ENCODE results near the gene TRIM36.

The TRIM36 gene, protein sequence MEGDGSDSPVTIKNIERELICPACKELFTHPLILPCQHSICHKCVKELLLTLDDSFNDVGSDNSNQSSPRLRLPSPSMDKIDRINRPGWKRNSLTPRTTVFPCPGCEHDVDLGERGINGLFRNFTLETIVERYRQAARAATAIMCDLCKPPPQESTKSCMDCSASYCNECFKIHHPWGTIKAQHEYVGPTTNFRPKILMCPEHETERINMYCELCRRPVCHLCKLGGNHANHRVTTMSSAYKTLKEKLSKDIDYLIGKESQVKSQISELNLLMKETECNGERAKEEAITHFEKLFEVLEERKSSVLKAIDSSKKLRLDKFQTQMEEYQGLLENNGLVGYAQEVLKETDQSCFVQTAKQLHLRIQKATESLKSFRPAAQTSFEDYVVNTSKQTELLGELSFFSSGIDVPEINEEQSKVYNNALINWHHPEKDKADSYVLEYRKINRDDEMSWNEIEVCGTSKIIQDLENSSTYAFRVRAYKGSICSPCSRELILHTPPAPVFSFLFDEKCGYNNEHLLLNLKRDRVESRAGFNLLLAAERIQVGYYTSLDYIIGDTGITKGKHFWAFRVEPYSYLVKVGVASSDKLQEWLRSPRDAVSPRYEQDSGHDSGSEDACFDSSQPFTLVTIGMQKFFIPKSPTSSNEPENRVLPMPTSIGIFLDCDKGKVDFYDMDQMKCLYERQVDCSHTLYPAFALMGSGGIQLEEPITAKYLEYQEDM

DNA sequence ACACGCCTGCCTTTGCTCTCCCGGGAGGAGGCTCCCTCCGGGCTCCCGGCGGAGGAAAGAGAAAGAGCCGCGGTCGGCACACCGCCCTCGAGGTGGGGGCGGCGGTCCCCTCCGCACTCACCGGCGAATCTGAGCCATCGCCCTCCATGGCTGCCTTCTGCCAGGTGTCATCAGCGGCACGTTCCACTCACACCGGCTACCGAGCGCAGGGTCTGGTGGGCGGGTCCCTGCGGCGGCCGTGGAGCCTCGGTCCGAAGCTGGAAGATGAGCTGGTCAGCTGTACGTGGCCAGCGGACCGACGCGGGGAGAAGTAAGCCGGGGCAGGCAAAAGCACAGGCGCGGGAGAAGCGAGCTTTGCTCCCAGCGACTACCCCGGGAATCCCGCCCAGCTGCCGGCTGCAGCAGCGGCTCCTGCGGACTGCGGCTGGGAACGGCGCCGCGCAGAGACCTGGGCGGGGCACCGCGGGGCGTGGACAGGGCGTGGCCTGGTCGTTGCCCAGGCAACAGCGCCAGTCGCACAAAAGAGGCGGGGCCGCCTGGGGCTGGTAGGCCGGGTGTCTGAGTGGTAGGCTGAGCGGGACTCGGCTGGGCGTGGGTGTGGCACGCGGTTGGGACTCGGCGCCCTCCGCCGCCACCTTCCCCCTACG, at the start of gene TRIM36:
Gene TRIM36 (minus strand): TSS at position 422 of the 647 bp plus-strand sequence. CDS start 274 bp downstream, at position 148.
- peak; percentile 94 for DNase-seq

DNA sequence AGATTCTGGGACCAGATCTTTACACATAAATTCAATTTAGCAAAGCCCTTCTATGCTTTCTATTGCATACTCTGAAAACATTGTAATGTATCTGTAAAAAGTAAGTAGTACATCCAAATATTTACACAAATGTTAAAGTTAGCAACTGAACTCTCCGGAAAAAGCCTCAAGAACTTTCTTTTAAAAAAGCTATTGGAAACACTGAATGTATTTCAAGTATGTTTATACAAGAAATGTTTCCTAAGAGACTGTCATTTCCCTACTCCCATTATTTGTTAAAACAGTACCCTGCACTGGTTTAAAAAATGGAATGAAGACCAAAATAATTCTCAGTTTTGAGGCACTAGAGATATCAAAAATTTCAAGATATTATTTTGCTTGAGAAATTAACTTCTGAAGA, 44.8 kb upstream of the TRIM36 start:
- DNase-seq: no peak

DNA sequence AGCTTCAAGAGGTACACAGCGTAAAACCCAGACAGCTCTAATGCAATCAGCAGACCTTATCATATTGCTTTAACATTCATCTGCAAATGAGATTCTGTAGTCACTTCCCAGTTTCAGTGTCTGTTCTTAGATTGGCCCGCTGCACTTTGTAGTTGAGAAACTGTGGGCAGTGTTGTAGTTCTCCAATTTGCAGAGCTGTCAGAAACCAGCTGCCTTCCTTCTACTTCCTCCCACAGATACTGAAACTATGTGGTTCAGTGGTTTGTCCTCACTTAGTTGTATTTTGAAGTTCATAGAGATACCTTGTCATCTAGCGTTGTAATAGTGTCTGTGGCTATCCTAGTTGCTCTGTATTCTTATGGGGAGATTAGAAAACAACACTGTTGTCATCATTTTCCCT, 39.6 kb upstream of the TRIM36 start:
- DNase-seq: peak; percentile 91

DNA sequence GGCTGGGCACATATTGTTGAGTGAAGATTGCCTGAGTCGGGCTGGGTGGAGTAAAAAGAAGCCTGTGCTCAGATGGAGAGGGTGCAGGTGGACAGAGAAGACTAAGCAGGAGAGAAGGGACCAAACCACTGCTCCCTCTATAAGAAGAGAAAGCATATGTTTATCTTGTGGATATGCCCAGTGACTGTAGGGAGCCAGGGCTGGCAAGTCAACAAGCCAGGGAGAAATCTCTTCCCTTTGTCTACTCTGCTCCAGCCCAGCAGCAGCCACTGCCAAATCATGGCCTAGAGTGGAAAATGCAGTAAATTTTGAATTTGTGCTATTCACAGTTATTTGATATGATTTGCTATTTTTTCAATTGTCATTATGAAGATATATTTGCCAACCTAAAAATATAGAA, 33.2 kb upstream of the TRIM36 start:
- no peak for DNase-seq

DNA sequence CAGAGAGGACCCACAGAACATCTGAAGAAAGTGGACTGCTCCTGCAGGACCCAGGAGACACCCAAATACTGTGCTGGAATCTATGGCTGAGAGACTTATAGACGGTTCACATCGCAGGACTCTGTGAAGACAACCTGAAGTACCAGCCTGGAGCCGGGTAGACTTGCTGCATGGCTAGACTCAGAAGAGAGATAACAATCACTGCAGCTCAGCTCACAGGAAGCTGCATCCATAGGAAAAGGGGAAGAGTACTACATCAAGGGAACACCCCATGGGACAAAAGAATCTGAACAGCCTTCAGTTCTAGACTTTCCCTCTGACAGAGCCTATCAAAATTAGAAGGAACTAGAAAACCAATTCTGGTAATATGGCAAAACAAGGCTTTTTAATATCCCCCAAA, 26.5 kb upstream of the TRIM36 start:
- DNase-seq: no peak

DNA sequence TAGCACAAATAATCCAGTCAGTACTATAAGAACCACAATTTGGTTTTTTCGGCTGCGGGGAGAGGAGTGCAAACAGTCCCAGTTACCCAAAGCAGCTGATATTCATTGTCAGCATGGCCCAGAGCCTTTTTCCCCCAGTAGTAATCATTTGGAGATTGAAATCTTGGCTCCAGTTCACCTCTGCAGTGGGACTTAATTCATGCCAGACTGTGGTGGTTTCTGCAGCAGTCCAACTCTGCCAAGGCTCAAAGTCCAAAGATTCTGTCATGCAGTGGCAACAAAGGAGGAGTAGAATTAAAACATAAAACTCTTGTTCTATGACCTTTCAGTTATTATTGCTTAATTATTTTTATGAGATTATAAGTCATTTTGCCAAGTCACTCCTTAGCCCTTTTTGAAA, 25.0 kb upstream of the TRIM36 start:
- DNase-seq: no peak

DNA sequence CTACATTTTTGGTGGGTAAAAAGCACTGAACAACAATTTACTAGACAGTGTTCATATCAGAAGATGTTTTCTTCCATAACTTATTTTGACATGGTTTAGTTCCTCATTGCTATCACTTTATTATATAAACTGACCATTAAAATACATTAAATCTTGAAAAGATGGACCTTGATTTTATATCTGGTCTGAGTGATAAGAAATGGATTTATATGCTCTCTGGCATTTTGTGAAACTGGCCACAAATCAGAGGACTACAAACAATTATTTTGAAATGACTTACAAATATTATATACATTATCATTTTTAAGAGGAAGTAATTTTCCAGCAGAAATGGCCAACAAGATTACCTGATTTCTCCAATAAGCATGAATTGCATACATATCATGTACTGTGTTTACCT, 23.6 kb upstream of the TRIM36 start:
- no peak for DNase-seq

DNA sequence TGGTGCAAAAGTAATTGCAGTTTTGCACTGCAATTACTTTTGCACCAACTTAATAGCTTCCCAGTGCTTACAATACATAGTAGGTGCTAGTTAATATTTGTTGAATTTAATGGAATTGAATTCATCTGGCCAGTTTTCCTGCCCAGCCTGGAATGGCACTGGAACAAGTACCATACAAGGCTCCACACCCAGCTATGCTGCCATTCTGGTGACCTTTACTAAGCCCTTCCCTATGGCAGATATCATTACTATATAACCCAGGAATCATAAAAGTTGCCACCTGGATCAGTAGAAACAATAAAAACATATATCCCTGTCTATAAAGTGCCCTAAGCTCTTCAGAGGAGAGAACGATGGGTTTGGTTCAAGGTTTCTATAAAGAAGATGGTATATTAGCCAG, 22.4 kb upstream of the TRIM36 start:
- no peak for DNase-seq

DNA sequence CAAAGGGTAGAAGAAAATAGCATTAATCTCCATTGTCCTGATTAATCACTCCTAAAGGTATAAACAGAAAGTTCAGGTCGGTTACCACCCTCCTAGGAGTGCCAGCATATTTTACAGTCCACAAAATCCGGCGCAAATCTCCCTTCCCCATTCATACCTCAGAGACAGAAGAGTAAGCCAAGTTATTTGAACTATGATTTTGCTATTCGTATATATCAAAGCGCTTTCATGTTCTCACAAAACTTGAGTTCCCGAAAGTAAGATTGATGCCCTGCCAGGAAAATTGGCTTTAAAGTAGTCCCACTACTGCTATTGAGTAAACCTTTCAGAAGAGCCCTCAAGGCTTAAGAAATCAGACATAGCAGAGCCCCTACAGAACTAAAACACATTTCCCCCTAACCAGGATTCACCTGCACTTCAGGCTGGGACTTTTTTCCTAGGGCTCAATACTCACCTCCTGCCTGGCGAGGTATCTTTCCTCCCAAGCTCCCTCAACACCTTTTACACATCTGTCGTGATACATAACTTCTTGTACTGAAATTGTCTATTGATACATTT, 21.8 kb upstream of the TRIM36 start:
- no peak for DNase-seq

DNA sequence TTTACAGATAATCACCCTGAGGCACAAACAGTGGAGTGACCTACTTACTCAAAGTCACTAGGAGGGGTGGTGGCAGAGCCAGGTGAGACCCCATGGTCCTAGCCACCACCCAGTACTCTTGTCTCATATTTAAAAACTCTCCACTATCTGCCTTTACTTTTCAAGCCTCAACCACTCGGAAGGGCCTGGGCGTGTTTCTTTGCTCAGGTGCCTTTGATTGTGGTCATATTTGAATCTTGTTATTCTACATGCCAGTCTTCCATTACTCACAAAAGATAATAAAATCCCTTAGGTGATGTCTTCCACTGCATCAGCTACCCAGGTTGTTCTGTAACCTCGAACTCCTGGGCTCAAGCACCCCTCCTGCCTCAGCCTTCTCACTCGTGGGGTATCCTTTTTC, 20.7 kb upstream of the TRIM36 start:
- DNase-seq: no peak

DNA sequence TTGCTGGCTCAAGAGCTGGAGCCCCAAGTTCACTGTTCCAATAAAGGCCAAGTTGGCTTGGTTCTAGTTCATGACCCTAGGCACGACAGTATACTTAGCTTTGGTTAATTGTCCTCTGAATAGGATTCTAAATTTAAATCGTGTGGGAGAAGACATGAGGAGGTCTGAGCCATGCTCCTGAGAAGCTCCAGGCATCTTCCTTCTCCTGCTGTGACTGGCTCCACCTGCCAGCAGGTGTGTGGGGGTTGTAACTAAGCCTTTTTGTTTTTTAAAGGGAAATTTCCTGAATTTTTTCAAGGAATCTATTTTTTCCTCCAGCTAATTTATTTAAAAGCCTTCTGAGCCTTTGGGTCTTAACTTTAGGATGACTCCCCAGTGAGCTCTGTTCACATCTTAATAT, 20.2 kb upstream of the TRIM36 start:
- DNase-seq: no peak

DNA sequence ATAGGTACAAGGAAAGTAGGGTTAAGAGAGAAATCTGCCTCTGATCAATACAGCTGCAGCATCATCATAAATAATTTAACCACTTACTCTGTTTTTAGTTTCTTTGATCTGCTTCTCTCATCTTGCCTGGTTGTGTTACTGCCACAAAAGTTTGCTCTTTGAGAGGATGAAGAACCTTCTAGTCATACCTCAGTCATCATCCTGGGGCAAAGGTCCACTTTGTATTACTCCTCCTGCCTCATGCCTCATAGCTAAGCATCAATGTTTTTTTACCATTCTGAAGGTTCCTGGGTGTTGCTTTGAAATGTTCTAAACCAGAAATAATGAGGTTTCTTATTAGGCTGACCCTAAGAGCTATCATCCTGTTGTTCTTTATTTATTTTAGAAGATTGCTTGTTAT, 17.1 kb upstream of the TRIM36 start:
- no peak for DNase-seq

DNA sequence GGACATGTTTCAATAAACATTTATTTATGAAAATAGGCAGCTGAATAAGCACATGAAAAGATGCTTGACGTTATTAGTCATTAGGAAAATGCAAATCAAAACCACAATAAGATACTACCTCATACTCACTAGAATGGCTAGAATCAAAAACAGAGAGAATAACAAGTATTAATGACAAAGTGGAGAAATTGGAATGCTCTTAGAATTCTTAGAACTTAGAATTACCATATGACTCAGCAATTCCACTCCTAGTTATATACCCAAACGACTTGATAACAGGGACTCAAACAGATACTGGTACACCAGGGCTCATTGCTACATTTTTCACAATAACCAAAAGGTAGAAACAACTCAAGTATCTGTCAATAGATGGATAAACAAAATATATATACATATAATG, 15.1 kb upstream of the TRIM36 start:
- DNase-seq: no peak

DNA sequence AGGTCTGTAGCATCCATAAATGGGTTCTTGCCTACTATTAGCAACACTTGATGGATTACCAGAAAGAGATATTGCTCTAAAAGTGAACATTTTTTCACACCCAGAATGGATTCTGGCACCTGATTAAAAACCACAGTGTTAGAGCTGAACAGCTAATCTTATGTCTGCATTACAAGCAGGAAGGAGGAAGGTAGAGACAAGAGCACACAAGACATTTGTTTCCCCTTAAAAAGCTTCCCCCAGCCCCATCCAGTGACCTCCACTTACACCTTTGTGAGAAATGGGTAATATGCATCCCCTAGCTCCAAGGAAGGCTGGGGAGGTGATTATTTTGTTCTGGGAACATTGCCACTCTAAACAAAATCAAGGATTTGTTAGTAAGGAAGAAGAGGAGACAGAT, 12.0 kb upstream of the TRIM36 start:
- no peak for DNase-seq

DNA sequence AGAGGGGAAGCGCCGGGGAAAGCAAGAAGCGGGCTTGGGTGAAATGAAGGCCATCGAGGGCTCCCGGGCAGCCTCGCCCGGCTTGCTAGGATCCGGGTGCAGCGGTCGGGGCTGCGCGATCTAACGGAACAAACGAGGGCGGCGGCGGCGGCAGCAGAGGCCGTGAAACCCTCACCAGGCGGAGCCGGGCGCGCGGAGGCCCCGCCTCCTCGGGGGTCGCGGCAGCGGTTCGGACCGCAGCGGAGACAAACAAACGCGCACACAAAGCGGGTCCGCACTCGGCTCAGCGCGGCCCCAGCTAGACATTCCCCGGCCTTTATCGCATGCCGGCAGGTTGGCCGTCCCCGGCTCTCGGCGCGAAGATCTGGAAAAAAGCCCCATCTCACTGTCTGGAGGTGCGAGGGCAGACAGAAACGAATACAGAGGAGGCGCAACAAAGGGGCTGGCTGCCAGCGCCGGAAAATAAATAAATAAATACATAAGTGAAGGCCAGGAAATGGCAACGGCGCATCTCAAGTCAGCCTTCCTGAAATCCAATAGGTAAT, 10.5 kb upstream of the TRIM36 start:
- peak; percentile 12 for DNase-seq

DNA sequence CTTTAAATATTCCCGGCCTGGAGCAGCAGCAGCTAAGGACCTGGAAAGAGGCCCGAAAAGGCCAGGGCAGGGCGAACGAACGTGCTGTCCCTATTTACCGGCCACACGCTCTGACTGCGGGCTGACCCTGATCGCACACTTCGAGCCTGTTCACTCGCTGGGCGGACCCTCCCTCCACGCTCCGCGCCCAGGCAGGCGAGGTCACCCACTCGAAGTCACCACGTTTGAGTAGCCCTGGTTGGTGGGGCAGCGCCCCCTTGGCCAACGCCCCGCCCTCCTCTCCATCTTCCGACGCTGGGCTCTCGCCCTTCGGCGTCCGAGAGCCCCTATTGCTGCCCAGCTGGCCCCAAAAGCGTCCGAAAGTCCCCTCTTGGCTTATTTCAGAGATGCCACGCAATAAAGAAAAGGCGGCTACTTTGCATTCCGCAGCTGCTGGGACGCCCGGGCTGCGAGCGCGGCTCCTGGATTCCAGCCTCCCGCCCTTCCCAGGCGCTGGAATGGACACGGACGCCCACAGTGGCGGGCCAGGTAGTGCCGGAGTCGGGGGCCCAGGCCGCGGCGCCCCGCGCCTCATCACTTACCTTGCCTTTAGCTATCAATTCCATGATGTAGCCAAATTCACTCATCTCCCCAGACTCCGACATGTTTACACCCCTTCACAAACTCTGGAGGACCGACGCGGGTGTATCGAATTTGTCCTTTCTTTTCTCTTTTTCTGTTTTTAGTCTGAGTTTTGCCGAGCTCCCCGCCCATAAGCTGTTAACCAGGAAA, 9.9 kb upstream of the TRIM36 start:
- DNase-seq: no peak

DNA sequence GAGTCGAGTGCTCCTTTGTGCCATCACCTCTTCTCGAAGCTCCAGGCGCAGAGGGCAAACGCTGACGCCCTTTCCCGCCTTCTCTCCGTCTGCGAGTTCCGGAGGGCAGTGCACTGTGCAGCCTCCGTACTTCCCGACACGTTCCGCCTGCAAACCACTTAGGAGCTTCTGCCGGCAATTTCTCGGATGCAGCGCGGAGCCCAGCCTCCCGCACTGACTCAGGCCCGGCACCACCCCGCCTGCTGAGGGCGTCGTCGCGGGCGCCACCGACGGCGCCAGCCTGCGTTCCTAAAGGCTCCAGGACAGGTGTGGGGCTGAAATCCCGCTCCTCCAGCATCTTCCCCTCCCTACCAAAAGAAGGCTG, 9.3 kb upstream of the TRIM36 start:
- DNase-seq: no peak

DNA sequence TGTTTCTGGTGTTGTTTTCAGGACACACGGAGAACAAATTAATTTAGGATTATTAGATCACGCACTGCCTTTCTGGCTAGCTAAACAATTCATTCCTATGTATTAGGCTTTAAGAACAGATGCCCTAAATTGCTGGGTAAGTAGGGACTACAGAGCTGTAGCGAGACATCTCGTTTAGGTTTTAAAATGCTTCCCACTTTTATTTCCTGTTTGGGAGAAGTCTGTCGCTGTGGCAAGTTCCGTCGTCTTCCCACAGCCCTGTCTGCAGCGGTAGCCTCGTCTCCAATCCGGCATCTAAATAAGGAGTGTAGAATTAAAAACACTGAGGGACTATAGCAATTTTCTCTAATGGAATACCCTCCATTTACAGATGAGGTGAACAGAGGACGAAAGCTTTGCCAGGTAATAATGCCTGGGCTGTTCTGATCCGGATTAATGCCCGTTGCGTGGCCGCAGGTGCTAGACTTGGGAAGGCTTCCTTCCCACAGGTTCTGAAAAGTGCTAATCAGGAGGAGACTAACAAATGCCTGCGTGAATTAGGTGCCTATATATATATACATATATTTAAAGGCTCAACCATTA, 1.3 kb upstream of the TRIM36 start:
- no peak for DNase-seq

DNA sequence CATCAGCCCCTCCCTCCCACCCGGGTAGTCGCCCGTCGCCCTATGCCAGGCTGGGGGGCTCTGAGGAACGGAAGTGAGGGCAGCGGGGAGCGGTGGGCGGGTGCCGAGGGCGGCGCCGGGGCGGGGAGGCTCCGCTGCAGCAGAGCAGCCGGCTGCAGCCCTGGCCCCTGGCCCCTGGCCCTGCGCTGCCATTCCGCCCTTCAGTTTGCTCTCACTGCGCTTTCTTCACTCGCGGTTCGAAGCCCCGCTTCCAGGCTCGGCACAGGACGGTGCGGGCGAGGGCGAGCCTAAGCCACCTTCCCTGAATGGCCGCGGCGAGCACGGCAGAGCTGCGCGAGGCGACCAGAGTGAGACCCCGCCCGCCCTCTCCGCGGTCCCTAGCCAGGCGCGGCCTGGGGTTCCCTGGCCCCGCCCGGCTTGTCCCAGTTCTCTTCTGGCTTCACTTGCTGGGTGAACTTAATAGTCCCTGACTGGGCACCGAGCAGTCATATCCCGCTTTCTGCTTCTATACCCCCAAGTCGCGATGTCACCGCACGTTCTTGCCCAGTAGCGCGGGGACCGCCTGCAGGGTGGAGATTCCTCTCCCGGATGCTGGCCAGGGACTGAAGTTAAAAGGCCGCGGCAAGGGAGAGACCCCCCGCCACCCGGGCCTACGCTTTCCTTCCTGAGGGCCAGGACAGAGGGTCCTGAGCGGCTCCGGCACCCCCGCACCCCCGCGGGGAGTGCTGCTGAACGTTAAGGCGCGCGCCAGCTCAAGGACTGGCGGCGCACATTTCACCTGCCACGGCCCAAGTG, 623 bp upstream of the TRIM36 start:
- DNase-seq: no peak

DNA sequence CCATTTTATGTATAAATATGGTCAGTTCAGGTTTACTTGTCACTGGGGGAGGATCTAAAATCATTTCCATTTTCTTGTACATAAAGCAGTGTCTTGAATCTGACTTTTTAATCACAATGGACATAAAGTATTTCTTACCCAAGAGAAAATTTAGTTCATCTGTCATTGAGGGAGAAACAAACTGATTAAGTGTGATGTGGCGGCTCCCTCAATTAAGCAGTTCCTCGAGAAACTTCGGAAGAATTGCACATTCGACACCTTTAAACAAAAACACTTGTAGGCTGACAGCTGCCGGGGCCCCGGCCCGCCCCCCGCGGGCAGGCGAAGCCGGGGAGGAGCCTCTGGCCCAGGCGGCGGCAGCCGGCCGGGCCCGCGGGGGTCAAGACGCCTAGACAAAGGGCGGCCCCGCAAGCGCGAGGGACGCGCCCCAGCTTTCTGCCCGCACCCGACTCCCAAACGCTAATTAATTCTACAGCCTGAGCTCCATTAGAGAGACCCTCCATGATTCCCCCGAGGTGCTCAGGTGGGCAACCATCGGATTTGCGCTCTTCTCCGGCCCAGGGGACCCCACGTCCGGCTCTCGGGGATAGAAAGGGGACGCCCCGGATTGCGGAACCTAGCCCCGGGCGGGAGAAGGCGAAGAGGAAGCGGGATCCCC, 750 bp downstream of the TRIM36 start:
- no peak for DNase-seq
